Endometrial microvascular endothelial cells (primary cell): ENCODE data around the gene FAM228A. TPM values are rescaled to one million over a fixed set of nuclear protein-coding genes. Genes with fewer than 3 reads are reported as not detected.
"Not testable (repeated sequence)": the region's sequence is repeated elsewhere in the genome, so short reads cannot be mapped to it uniquely, and the experiment has no call there.

ENCODE experiments used
- in situ Hi-C: cut with HindIII; loops from 2 replicates; pipeline ENCODE4 v1.10.0; 2017; ENCODE audit warnings: low sequenced_read_pairs, low pct_unique_long_range_greater_than_20kb; ENCODE audit errors: inconsistent ontology term
- total RNA-seq: library from RNA; depleted of rRNA; stranded (reverse); fragments of >200 nt; gene quantifications from one replicate; pipeline ENCODE4 v1.2.3, GENCODE V29; 2015; ENCODE audit errors: inconsistent ontology term

Gene FAM228A
- total RNA-seq, 1 donor from 2014 or later, result not detected

GRCh38 chr2:24183366-24184069, 8.7 kb downstream of the FAM228A start:
- in situ Hi-C loops, result no loop called here

DNA sequence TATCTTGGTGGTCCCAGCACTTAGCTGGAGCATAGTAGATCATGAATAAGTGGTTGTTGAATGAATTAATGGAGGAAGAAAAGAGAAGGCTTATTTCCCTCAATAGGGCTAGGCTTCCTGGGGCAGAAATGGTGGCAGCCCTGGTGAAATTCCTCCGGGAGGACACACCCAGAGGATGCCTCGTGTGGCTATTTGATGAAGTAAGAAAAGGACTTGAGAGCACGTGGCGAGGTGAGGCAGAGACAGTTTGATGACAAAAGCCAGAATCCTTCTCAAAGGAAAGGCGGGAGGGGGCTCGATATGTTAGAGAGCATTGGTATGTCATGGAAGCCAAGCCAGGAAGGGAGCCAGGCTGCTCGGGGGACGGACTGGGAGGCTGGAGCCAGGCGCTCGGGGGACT, 14.7 kb downstream of the FAM228A start:
- in situ Hi-C loops, result no loop called here

DNA sequence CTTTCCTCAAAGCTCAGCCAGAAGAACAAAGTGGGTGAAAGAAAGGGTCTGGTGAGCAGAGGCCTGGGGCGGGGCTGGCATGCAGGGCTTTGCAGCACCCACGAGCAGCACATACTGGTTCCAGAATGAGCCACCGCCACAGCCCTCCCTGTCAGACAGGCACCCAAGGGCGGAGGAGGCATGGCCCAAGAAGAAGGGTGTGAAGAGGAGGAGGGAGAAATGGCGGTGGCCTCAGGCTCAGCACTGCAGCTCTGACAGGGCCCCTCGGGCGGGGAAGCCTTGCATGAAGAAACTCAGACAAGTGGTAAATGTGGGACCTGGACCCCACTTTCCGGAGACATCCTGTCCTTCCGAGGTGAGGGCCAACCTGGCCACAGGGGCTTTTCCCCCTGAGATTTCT, 15.7 kb downstream of the FAM228A start:
- in situ Hi-C loops, result no loop called here

GRCh38 chr2:24191156-24191555, 16.3 kb downstream of the FAM228A start:
- in situ Hi-C loops, result no loop called here

DNA sequence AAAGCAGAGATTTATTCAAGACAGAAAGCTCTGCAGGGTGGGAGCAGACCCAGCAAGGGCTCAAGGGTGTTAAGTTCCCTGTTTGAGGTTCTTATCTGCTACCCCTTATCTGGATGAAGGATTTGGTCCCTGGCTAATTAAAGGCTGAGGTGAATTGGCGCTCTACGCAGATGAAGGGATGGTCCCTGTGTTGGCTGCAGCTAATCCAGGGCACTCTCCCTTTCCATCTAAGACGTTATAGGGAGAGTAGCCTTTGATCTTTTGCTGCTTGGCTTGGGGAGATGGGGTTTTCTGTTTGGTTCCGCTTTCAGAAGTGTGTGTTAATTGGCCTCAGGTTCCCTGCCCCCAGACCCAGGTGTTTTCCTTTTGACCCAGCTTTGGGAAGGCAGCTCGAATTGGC, 17.0 kb downstream of the FAM228A start:
- in situ Hi-C loops, result no loop called here

DNA sequence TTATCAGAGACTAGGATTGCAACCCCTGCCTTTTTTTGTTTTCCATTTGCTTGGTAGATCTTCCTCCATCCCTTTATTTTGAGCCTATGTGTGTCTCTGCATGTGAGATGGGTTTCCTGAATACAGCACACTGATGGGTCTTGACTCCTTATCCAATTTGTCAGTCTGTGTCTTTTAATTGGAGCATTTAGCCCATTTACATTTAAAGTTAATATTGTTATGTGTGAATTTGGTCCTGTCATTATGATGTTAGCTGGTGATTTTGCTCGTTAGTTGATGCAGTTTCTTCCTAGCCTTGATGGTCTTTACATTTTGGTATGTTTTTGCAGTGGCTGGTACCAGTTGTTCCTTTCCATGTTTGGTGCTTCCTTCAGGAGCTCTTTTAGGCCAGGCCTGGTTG, 22.4 kb downstream of the FAM228A start:
- in situ Hi-C loops, result not testable (repeated sequence)

DNA sequence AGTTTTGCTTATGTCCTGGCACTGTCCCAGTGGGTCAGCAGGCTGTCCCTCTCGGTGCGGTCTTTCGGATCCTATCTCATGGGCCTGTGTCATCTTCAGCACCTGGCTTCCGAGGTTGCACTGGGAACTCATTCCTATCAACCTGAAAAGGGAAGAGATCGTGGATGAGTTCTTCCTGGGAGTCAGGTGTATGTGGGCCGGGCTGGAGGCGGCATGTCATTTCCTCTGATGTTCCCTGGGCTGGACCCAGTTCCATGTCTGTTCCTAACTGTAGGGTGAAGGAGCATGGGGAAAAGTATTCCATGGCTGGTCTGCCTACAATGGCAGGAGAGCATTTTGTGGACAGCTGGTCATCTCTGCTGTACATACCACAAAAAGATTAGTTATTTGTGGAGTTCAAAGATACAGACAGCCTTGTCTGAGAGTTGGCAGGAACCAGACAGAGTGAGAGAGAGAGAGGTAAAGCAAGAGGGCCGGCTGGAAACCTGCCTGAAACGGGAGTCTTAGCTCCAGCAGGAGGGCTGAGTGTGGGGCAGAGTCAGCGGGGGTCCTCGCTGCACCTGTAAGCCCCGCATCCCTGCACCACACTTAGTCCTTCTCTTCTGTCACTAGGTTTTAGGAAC, 25.2 kb downstream of the FAM228A start:
- in situ Hi-C loops, result no loop called here

DNA sequence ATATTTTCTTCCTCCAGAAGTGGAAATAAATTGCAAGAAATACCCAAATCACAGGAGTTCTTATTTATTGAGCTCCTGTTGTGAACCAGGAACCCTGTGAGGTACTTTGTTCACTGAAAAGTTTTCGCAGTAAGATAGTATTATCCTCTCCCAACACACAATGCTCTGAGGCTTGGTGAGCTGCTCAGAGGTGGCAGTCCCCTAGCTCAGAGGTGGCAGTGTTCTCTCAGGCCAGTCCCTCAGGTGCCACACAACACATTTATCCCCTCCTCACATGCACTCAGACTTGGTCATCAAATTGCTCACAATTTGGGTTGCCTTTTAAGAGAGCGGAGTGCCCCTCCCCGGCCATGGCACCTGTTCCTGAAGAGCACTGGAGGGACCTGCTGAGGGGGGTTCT, 25.9 kb downstream of the FAM228A start:
- in situ Hi-C loops, result no loop called here

DNA sequence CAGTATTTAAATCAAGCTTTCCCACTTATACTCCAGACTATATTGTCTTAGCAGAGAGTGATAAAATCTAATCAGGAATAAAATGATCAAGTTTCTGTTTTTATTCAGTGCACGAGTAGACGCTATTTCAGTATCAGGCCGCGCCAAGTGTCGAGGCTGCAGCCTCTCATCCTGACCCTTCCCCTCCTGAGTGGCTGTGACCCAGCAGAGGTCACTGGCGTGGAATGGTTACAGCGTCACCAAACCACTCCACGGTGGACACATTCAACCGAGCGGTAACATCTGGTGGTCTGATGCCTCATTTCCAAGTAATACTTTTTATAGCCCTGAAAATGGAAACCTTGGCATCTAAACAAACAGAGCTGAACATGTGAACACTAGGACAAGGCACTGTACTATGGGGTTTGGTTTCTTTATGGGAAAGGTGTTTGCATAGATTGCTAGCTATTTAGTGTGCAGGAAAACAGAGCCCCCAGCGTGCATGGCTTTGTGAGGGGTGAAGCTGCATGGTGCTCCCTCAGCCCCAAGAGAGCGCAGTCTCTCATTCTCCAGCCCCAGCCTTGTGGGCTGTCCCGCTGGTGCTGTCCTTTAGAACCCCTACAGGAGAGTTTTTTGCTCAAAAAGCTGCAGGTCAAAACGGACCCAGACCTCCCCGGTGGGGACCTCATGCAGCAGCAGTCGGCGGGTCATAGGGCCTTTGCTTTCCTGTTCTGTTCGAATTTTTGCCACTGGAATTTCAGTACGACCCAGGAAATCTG, 28.4 kb downstream of the FAM228A start:
- in situ Hi-C loops, result no loop called here

GRCh38 chr2:24203787-24204150, 28.9 kb downstream of the FAM228A start:
- in situ Hi-C loops, result no loop called here

DNA sequence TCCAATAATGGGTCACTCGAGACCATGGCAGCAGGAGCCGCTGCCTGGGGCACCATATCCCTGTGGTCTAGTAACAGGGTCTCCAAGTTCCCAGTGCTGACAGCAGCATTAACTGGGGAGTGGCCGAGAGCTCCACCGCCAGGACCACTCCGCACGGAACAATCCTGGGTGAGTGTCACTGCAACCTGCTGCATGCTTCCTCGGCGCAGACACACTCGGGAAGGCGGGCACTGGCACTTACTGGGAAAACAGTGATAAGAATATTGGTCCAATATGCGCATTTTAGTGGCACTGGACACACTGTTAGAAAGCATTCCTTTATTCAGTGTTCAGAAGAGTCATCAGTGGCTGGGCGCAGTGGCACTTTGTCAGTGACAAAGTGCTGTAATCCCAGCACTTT, 29.7 kb downstream of the FAM228A start:
- in situ Hi-C loops, result no loop called here

DNA sequence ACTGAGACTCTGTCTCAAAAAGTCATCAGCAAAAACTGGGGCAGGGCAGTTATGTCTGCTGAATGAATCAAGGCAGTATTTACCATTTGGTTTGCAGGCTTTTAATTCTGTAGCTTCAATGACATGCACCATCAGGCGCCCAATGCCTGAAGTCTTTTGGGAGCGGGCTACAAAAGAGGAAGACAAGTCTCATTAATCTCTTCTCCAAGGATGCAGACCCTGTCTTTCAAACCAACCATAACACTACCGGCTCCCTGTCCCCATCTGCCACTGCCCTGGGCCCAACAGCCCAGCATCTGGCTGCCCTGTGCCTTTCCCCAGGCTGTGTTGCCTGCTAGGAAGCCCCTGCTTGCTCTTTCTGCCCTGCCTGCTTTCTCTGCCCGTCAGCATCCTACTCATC, 30.3 kb downstream of the FAM228A start:
- in situ Hi-C loops, result no loop called here

DNA sequence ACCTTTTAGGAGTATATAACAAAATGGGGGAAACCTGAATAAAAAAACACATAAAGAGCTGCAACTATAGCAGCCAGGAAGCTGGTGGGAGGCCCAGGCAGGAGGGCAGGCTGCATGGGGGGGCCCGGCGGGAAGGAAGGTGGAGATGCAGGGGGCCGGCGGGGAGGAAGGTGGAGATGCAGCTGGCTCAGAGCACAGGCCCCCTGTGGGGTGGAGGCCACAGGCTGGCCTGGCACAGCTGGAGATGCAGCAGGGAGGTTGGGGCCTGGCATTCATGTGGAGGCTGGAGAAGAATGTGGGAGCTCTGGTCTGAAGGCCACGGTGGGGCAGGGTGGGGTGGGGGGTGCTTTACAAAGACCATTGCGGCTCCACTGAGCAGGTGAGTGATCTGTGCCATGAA, 31.4 kb downstream of the FAM228A start:
- in situ Hi-C loops, result no loop called here

DNA sequence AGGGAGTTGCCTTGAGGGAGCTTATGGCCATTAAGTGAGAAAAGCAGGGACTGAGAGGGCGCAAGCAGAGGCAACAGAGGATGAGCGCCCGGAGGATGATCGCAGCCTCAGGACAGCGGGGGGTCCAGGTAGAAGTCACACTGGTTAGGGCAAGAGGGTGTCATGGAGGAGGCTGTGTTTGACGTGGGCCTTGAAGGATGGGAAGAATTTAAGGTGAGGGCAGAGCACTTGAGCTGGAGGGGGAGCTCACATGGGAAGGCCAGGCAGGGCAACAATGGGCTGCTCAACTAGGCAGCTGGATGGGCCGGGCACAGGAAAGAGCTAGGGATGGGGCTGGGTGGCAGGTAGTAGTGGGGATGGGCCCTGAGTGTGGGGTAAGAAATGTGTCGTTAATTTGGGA, 31.9 kb downstream of the FAM228A start:
- in situ Hi-C loops, result no loop called here

DNA sequence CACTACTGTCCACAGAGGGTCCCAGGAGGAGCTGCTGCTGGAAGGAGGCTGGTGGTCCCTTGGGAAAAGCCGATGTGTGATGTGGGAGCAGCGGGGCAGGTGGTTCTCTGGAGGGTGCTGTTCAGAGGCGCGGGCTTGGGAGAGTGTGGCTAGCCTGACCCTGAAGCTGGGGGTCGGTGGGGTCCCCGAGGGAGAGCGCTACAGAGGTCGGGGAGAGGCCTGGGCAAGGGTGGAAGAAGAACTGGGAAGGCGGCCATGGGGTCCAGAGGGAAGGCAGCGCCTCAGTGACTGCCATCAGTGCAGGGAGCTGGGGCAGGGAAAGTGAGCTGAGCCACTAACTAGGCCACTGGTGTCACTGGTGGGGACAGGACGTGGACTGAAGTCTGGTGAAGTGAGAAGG, 32.5 kb downstream of the FAM228A start:
- in situ Hi-C loops, result no loop called here

DNA sequence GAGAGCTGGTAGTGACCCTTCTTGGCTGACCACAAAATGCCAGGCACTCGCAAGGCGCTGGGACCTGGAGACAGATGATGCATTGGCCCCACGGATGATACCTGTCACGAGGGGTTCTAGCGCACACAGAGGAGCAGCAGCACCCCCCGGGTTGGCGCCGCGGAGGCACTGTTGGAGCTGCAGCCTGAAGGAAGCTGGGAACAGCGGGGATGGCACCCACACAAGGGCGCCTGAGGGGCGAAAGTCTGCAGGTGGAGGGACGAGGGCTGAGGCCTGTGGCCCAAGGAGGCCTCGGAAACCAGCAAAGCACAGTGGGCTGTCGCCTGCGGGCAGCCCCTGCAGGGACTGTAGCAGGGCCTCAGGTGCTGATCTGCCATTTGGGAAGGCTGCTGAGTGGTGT, 33.6 kb downstream of the FAM228A start:
- in situ Hi-C loops, result no loop called here

DNA sequence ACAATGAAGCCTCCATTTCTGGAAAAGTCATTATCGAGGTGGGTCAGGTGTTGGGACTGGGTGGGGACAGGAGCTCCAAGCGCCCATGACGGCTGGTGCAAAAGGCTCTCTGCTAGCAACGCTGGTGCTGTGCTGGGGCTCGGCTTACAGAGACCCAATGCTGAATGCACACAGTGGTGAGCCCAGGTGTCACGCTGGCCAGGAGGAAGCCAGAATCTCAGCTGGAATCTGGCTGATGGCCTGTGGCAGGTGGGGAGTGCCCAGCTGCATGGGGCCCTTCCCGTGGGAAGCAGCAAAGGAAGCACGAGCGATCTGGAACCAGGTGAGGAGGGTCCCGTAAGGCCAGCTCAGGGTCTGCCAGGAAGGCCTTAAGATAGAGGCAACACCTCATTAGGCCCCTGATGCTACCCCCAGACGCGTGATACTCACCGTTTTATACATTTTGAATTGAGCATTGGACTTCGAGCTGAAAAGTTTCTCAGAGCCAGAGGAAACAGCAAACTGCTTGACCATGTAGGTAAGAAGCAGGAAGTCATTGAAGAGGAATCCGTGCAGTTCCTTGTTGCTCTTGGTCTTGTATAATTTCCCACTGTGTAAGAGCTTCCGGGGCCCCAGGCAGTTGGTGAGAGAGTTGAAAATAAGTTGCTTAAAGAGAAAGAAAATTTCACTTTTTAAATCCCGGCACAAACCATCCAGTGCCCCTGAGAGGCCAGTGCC, 34.7 kb downstream of the FAM228A start:
- in situ Hi-C loops, result no loop called here

- in situ Hi-C loops, result no loop called here
These were observed 35.2 kb downstream of the FAM228A start for GRCh38 chr2:24210106-24210455.

GRCh38 chr2:24210723-24211122, 35.9 kb downstream of the FAM228A start:
- in situ Hi-C loops, result no loop called here

GRCh38 chr2:24211408-24211807, 36.6 kb downstream of the FAM228A start:
- in situ Hi-C loops, result no loop called here
